HG03439 (cell line): ENCODE results near the gene C10orf90.
"Not testable (repeated sequence)": the region's sequence is repeated elsewhere in the genome, so short reads cannot be mapped to it uniquely, and the experiment has no call there.

Experiments
- ATAC-seq: cut with Tn5 transposase; IDR thresholded peaks from one replicate; pipeline ENCODE4 v1.9.1; 2021; ENCODE audit warnings: mild to moderate bottlenecking, moderate library complexity; ENCODE audit not compliant: unreplicated experiment

C10orf90 gene

DNA sequence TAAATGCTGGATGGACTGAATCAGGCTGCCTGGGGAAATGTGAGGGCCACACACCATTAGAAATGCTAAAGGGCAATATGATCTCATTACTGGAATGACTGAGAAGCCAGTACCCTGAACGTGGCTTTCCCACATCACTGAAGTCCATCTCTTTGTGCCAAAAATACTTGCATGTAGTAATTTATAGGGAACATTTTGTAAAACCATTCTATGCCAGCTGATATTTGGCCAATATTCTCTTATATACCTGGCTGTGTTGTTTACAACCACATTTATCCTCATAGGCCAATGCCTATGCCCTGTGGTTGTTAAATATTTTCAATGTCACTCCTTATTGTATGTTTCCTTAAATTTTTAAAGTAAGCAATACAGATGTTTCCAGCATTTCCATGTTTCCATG lies 111.6 kb downstream of the C10orf90 start:
- ATAC-seq = no peak

DNA sequence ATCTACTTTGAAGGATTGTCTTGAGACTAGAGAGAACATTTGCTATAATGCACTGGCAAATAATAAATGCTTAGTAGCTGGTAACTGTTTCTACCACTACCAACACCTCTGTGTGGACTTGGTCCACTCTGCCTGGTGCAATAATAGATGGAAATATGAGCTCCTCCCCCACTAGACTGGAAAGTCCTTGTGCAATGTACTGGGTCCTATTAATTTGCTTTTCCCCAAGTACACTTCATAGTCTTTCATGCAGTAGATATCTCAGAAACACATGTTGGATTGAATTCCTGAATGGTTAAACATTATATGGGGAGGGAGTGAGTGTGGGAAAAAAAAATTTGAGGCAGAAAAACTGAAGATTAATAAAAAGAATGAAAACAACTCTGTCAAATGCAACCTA lies 119.3 kb downstream of the C10orf90 start:
- no peak for ATAC-seq

DNA sequence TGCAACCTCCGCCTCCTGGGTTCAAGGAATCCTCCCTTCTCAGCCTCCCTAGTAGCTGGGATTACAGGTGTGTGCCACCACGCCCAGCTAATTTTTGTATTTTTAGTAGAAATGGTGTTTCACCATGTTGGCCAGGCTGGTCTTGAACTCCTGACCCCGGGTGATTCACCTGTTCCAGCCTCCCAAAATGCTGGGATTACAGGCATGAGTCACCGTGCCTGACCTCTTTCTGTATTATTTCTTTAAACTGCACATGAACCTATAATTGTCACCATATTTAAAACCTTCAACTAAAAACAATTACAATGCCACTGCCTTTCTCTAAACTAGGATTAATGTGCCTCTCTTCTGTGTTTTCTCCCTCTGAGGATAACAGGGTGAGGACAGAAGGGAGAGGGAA lies 119.9 kb downstream of the C10orf90 start:
- ATAC-seq = not testable (repeated sequence)

DNA sequence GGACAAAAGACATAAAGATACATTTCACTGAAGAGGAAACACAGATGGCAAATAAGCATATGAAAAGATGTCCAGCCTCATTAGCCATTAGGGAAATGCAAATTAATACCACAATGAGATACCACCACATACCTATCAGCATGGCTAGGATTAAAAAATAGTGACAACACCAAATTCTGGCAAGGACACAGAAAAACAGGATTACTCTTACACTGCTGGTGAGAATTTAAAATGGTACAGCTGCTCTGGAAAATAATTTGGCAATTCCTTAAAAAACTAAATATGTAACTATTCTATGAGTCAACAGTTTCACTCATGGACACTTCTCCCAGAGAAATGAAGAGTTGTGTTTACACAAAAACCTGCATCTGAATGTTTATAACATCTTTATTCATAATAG lies 121.1 kb downstream of the C10orf90 start:
- ATAC-seq = no peak

DNA sequence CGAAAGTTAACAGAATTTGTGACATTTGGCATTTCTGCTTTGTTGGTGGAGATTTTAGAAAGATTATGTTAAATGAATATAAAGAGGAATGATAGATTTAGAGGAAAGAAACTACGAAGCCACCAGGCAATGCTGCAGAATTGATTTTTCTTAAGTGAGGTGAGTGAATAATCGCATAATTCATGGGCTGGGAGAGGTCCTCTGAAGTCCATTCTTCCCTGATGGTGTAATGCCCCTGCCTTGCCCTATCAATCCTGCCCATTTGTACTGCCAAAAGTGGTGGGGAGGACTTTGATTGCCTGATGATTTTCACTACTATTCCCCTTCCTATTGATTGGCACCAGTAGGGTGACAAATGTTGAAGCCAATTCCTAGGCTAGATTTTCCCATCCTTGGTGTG lies 125.9 kb downstream of the C10orf90 start:
- no peak for ATAC-seq

DNA sequence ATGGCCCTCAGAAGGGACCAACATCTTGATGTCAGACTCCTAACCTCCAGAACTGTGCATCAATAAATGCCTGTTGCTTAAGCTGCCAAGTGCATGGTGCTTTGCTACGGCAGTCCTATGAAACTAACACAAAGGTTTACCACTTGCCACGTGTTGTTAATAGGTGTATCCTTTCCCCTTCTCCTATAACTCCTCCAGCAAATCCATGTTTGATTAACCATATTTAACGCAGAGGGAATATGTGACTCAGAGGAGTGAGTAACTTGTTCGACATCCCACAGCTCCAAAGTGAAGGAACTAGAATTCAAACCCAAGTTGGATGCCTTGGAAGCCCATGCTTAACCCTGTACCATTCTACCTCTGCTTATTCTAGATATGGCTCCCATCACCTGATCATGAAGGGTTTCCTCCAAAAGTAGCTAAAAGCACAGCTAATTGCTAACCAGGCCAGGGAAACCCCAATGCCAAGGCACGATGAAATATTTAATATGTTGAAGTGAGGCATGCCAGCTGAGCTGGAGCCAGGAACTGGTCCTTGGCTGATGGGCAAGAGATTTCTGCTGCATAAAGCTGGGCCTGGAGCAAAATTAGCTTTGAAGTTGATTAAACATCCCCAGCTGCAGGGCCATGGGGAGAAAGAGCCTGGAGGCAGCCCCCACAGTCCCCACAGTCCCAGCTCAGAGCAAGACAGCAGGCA lies 131.9 kb downstream of the C10orf90 start:
- ATAC-seq = no peak

DNA sequence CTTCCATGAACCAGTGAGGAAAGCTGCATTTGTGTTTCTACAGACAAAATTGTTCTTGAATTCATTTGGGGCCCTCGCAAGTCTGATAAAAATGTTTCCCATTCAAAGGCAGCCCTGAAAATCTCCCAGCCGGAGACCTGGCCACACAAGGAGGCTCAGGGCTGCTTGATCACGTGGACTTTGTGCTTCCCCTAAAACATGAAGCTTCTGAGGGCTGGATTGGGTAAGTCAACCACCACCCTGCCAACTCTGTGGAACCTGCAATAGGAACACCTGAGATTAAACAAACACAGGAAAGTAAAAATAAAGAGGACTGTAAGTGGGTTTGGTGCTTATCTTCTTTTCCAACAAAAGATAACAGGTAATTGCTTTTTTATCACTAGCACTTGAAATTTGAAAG lies 133.8 kb downstream of the C10orf90 start:
- no peak for ATAC-seq

DNA sequence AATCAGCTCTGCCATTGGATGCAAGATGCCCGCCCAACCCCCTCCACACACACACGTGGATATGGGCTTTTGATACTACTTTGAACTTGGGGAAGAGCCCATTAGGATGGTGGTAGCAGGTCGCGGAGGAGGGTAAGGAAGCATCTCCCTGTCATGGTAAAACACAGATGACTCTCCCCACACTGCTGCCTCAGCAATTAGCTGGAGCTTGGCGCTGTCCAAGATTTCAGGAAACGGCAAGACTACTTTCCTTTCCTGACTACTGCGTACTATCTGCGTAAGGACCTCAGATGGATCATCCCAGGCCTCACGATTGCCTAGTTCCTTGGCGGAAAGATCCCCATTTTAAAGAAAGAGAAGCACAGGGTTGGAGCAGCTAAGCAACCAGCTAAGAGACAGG lies 134.3 kb downstream of the C10orf90 start:
- ATAC-seq = no peak

DNA sequence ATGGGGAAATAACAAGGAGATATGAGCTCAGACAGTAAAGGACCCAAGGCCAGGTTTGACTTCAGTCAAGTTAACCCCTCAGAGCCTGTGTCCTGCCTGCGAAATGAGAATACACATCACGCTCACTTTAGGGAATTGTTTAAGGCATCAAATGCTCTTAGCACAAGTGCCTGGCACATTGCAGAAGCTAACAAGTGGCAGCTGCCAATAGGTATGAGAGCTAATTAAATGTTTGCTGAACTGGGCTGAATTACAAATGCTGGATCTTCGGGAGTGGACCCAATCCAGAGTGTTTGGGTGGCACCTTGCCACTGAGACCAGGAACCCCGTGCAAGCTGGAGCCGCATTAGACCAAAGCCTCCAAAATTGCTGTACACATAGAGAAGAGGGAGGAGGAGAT lies 136.8 kb downstream of the C10orf90 start:
- no peak for ATAC-seq

DNA sequence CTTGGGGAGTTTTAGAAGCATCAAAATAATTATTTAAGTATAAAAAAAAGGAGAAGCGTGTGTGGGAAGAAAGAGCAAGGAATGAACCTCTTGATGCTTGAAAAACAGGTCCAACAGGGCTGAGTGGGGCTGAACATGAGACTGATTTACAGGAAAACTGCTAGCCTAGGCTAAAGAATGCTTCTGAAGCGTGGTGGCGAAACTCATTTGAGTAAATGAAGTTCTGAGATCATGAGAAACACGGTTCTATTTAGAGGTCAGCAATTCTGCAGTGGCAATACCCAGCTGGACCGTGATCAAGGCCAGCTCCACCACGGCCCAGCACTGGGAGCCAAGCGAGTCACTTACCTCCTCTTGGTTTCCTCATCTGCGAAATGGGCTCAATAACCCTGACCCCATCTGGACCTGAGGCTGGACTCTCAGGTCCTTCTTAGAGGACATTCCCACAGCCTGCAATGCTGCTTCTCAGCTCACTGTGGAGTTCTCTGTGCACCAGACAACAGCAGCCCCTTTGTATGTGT lies 142.1 kb downstream of the C10orf90 start:
- ATAC-seq = no peak

DNA sequence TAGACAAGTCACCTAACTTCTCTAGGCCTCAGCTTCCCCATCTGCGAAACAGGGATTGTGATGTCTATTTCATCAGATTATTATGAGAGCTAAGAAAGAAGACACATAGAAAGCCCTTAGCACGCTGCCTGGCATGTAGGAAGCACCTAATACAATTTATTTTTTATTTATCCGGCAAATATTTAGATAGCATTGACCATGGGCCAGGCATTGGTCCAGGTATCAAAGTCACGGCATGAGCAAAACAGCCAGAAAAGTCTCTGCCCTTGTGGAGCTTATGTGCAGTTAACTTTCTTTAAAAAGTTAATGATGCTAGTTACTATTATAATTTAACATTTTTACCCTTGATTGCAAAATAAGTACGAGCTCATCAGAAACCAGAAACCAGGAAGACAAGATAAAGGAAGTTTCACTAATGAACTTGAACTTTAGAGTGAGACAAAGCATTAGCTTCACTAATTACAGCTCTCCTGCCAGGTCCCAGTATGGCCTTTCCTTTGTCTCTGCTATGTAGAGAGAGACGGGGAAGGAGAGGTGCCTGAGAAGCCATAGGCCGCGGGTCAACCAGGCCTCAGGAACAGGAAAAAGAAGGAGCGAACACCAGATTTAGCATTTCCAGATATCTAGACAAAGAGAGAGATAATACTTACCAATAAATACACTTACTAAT lies 142.7 kb downstream of the C10orf90 start:
- ATAC-seq = no peak

DNA sequence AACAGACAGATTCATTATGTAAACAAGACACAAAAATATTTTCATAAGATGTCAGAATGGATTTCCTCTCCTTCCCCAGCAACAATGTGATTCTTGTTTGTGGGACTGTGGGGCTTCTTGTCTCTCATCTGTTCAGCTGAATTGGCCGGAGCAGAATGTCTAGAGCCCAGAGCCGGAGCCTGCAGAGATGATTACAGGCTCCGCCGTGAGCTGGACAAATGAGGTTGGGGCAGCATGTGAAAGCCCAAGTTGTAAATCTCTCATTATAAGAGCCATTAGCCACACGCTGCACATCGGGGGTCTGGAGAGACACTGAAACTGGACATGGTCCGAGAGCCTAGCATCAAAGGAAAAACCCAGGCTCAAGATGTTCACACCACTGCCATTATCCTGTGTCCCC lies 145.2 kb downstream of the C10orf90 start:
- no peak for ATAC-seq

DNA sequence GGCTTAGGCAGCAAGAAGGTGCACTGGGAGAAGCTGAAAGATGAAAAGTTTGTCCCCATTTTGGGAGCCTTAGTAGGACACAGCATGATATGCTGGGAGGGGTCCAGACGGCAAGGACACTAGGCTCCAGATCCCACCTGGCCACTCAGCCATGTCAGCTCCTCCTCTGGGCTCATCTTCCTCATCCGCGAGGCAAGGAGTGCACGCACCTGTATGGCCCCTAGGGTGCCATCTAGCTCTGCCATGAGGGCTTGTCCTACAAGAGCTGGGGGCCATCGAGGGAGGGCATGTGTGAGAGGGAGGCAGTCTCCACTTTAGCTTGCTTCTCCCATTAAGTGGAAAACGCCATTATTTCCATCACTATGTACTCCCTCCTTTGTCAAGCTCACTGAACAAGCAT lies 146.0 kb downstream of the C10orf90 start:
- ATAC-seq = no peak

DNA sequence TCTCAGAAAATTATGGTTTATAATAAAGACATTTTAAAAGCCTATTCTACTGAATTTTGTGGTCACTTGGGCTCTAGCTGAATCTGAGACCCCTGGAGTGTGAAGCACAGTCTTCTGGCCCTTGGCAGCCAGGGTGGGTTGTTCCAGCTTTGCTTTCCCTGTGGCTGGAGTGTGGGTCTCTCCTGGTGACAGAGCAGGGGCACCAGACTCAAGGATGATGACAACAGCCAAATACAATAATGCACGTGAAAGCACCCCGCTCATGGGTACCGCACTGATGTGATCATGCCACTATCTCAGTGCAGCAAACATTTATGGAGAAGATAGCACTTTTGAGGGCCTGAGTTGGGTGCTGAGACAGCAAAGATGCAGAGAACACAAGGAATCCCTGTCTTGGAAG lies 147.4 kb downstream of the C10orf90 start:
- no peak for ATAC-seq

DNA sequence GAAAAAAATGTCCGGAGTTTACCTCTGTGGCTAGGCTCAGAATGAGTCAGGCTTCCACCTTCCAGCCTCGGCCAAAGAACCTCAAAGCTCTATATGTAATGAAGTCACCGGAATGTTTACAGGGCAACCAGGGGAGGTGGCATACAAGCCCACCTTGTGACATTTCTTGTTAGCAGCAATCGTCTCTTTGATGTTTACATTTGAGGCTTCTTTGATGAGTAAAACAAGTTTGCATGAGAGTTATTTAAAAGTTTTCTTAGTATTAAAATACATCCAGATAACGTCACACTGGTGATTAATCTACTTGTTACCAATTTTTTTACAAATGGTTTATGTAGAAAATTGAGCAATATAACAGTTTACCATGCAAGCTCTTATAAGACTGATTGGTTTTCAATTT lies 149.1 kb downstream of the C10orf90 start:
- no peak for ATAC-seq

DNA sequence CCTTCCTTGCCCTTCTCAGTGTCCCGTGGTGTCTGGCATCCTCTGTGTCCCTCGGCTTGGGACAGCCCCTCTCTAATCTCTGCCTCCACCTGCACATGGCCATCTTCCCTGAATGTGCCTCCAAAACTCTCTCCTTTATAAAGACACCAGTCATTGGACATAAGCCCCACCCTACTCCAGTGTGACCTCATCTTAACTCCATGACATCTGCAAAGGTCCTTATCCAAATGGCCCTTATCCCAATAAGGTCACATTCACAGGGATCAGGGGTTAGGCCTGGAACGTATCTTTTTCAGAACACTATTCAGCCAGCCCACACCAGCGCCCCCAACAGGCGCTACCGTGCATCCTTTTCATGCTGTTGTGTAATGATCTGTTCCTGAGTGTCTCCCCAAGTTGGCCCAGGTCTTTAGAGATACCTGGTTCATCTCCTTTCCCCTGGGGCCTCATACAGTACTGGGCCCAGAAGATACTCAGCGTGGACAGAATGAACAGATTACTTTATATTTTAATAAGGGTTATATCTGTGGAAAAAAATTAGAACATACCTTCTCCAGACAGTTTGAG lies 149.7 kb downstream of the C10orf90 start:
- no peak for ATAC-seq

DNA sequence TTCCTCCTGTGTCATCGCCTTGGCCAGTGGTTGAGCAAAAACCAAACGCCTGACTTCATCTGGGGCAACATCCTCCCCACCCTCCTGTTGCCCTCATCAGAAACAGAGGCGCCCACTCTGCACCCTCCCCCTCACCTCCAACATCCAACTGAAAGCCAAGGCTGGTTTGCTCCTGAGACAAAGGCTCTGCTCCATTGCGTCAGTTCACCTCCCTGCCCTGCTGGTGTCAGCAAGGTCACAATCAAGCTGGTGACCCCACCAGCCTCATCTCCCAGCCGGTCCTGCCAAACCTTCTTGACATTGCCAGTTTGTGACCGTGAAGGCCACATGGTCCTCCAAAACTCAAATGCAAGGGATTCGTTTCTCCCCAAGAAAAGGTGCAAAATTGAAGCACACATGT lies 150.5 kb downstream of the C10orf90 start:
- no peak for ATAC-seq

DNA sequence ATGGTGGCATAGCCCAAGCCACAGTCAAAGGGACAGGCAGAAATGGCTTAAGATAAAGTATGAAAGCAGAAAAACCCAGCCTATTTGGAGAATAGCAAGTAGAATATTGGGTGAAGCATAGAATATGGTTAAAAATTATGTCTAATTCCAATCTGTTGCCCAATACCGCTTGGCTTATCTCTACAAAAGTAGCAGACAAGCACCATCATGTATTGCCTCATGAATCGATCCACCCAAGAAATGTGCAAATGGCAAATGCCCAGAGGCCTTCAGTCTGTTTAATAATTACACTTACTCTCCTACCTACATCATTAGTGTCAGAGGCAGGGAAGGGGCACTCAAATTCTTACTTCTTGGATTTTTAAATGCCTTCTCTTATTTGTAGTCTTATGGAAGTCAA lies 151.3 kb downstream of the C10orf90 start:
- ATAC-seq = no peak

DNA sequence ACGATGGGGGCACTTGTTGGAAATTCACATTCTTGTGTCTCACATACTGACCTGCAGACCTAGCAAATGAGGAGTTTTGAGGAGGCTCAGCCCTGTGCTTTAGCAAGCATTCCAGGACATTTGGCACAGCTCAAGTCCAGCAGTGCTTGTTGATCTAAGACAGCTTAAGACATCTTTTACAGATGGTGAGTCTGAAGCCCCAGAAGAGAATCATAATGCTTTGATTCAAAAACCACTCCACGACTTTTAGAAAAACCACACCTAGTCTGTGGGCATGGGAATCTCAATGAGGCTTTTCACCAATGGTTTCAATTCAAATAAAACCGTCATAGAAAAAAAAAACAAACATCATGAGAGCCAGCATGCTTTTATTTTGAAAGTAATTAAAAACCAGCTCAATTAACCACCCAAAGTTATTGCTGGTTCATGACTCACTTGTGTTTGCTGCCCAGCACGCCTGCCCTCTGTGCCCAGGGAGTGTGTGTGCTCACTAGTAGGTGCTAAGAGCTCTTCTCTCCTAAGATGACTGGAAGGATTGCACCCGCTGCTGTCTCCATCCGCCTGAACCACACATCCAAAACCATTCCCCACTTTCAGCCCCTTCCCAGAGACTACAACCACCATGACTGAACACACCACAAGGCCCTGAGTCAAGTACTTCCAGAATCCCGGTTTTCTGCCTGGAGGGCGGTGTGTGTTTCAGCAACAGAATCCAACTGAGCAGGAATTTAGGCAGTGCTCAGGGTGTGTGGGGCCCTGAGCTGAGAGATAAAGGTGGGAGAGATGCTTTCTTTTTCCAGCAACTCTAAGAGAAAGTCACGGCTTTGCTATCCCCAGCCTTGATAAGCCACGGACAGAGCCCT lies 152.0 kb downstream of the C10orf90 start:
- no peak for ATAC-seq

DNA sequence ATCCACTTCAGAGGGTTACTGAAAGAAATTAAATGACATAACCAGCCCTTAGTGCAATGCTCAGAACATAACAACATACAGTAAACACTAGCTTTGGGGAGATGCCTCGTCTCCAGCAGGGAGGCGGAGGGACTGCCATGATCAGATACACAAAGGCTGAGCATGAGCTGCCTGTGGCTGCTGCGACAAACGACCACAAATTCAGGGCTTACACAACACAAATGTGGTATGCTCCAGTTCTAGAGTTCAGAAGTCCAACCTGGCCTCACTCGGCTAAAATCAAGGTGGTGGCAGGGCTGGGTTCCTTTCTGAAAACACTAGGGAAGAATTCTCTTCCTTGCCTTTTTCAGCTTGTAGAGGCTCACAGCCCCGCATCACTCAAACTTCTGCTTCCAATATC lies 154.0 kb downstream of the C10orf90 start:
- ATAC-seq = no peak

DNA sequence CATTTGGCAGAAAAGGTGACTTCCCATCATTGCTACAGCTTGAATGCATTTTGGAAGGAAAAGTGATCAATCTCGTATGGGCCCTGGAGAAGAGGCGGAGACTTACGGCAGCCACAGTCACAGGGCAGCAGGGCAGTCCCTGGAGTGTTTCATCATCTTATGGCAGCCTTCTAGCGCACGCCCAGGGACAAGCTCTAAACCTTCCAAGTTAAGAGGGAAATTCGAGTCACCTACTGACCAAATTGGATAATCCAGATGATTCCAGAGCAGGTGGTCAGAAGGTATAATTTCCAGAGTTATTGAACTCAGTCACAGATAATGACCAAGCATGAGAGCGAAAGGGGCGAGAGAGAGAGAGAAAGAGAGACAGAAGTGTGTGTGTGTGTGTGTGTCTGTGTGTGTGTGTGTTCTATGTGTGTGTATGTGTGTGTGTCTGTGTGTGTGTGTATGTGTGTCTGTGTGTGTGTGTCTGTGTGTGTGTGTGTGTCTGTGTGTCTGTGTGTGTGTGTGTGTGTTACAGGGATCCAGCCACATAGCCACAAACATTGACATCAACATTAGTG lies 158.5 kb downstream of the C10orf90 start:
- ATAC-seq = no peak
